Stimulated activated CD4-positive, alpha-beta T cell treated with anti-CD3 and anti-CD28 coated beads, Interleukin-15, amount 100 ng/mL, for 48 hours (primary cell): ENCODE results near the gene NCL.

Source experiments
- DNase-seq, 2 donors: peaks; one replicate each; pipeline ENCODE4 v3.0.0-alpha.2; 2020; ENCODE audit warnings: low read depth in 2 of 2

The NCL gene, protein sequence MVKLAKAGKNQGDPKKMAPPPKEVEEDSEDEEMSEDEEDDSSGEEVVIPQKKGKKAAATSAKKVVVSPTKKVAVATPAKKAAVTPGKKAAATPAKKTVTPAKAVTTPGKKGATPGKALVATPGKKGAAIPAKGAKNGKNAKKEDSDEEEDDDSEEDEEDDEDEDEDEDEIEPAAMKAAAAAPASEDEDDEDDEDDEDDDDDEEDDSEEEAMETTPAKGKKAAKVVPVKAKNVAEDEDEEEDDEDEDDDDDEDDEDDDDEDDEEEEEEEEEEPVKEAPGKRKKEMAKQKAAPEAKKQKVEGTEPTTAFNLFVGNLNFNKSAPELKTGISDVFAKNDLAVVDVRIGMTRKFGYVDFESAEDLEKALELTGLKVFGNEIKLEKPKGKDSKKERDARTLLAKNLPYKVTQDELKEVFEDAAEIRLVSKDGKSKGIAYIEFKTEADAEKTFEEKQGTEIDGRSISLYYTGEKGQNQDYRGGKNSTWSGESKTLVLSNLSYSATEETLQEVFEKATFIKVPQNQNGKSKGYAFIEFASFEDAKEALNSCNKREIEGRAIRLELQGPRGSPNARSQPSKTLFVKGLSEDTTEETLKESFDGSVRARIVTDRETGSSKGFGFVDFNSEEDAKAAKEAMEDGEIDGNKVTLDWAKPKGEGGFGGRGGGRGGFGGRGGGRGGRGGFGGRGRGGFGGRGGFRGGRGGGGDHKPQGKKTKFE

DNA sequence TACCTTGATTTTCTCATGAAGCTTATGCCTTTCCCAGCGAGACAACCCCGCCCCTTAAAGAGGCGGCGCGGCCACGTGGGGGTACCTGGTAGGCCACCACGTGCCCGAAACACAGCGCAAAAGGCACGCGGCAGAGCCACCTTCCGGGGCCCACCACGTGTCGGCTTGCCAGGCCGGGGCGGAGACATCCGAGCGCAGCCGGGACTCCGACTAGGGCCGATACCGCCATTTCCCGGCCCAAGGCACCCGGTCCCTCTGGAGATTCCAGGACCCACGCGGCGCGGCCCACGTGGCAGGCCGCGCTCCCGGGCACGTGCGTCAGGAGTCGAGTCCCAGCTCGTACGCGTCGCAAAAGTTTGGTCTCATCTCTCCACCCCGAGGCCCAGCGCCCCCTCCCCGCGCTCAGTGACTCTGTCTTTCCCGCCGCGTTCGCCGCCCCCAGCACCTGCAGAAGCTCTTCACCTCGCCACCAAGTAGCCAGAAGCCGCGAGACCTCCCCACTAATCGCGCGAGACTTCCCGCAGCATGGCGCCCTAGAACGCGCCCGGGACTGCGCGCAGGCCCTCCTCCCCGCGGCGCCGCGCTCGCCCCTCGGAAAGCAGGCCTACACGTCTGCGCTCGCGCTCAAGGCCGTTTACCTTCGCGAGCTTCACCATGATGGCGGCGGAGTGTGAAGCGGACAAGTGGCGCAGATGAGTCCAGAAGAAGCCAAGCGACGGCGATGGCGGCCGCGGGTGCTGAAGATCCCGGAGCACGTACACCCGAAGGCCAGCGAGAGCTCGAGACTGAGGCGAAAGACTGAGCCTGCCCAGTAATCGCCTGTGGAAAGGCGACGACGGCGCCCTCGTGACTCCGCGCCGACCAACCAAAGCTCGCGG is at the start of gene NCL:
Gene NCL (minus strand): TSS at position 787 of the 878 bp plus-strand sequence. CDS start 131 bp downstream, at position 656.
- DNase-seq, result peak; percentile 76 to 79

DNA sequence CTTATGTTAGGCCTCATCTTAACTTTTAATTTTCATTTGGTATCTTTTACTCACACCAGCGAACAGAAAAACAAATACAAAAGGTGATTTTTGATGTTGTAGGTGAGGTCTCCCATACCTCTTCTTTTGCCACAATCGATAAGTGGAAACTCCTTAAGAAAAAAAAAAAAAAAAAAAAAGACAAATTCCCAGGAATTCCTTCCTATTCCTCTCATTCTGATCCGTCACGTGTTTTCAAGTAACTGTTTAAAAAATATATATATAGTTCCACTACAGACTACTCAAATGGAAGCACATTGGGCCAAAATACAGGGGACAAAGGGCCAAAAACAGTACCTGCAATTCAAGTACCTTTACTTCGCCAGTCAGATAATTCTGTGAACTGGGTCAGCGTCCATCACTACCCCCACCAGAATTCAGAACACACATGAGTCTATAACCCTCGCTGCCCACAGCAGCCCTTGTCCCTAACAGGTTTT is 49.5 kb upstream of the NCL start:
- DNase-seq, result no peak

DNA sequence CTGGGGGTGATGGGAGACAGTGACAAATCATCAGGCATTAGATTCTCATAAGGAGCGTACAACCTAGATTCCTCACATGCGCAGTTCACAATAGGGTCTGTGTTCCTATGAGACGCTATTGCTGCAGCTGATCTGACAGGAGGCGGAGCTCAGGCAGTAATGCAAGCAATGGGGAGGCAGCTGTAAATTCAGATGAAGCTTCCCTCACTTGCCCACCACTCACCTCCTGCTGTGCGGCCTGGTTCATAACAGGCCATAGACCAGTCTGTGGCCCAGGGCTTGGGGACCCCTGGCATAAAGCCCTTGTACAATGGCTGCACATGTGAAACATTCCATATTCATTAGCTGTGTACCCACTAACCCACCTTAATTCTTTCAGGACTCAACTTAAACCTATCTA is 47.9 kb upstream of the NCL start:
- no peak for DNase-seq

DNA sequence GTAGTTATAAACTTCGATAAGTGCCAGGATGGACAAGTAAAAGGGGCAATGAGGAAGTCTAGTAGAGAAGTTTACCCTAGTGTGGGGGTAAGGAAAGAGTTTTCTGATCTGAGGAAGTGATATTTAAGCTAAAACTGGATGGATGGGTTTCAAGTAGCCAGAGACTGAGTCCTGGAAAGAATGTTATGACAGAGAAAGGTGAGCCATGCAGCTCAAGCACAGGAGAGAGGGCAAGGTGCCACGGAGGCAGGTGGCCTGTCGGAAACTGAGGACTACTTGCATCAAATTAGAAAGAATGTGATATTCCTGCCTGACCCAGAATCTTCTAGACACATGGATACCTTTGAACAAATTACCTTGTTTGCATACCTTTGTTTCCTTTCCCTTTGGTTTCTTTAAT is 39.5 kb upstream of the NCL start:
- DNase-seq, result no peak

DNA sequence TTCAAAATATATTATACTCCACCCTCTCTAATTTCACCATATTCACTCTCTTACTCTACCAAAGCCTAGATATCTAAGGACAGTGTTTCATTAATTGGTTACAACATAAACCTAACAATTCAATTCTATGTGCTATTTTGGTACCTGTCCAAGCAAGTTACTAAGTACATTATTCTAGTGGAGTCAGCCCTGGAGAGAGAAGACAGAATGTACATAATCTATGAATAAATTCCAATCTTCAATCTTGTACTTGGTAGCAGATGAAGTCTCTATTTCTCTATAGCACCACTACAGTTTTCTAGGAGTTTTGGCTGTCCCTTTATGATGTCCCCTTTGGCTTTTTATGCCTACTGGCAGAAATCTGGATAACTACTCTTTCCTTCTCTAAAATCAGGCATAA is 38.3 kb upstream of the NCL start:
- DNase-seq, result no peak

DNA sequence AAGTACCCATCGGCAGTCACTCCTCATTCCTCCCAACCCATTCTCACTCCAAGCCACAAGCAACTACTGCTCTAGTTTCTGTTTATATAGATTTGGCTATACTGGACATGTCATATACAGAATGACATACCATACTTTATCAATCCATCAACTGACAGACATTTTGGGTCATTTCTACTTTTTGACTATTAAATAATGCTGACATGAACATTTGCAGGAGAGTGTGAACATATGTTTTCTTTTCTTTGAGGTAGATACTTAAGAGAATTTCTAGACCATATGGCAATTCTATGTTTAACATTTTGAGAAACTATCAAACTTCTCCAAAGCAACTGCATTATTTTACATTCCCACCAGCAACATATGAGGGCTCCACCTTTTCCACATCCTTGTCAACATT is 33.4 kb upstream of the NCL start:
- no peak for DNase-seq

DNA sequence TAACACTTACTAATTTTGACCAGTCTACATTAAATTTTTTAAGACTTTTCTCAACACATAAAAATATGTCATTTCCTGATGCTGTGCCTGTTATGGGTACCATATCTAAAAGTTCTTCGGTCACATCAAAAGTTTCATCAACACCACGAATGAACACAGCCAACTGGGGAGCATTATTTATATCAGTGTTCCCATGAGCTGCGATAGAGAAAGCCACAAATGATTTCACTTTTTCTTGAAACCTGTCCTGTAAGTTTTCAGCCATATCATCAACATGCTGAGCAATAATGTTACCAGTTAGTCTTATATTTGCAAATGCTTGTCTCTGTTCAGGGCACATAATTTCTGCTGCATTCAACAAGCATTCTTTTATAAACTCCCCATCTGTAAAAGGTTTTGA is 30.4 kb upstream of the NCL start:
- no peak for DNase-seq

DNA sequence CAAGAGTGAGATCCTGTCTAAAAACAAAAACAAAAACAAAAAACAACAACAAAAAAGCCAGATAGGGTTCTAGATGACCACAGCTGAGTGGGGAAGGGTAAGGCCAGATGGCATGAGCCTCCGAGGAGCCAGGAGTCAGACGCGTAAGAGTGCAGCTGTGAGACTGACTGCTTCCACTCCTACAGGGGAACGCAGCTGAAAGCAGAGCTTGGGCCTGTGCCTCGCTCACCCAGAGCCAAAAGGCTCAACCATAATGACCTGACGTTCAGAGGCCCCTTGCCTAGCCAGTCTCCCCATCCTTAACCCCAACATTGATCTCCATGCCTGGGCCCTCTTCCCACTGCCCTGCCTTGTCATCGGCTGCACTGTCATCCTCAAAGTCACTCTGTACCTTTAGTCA is 26.5 kb upstream of the NCL start:
- no peak for DNase-seq

DNA sequence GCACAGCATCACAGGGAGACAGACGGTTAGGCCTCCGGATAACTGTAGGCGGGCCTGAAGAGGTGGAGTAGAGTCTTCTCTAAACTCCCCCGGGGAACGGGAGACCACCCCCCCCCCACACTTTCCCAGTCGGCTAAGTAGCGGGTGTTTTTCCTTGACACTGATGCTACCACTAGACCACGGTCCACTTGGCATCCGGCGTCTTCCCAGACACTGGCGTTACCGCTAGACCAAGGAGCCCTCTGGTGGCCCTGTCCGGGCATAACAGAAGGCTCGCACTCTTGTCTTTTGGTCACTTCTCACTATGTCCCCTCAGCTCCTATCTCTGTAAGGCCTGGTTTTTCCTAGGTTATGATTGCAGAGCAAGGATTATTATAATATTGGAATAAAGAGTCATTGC is 25.7 kb upstream of the NCL start:
- peak in 1 of 2 donors; percentile 17 for DNase-seq

DNA sequence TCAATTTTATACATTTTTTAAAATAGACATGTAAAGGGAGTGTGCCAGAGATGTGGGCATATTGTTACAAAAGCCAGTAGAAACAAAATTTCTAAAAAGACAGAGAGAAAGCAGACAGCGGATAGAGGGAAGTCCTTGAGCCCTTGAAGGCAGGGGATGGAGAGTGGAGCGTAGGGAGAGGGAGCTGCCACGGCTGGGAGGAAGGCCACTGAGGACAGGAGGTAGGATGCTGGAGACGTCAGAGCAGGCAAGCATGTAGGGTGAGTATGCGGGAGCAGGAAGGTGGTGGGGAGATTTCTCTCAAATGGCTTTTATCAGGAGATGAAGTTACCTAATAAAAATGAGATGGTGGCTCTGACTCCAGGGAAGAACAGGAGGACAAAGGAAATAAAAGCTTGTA is 24.0 kb upstream of the NCL start:
- no peak for DNase-seq

DNA sequence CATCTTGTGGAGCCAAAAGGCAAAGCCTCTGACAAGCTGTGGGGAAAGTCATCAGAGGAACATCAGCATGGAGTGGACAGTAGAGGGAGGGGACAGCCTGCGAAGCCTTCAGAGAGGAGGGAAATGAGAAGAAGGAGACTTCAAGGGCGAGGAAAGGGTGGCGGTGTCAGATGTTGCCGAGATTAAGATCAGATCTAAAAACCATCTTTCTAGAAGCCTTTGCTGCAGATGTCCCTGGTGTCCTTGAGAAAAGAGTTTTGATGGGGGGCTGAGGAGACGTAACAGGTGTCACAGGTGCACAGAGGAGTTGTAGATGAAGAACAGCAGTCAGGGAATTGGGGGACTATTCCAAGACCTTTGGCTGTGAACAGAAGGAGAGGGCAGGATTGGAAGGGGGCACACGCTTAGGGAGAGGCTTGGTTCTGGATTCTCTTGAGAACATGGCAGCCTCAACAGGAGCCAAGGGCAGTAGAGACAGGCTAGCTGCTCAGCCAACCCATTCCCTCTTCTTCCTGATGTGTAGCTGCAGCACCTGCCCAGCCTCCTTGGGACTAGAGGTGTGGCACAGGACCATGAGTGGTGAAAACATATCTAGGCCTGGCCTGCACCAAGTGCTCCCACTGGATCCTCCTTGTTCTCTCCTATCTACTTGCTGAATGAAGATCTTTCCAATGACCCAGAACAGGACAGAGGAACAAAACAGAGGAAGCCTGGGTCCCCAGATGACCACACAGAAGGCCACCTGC is 22.7 kb upstream of the NCL start:
- no peak for DNase-seq

DNA sequence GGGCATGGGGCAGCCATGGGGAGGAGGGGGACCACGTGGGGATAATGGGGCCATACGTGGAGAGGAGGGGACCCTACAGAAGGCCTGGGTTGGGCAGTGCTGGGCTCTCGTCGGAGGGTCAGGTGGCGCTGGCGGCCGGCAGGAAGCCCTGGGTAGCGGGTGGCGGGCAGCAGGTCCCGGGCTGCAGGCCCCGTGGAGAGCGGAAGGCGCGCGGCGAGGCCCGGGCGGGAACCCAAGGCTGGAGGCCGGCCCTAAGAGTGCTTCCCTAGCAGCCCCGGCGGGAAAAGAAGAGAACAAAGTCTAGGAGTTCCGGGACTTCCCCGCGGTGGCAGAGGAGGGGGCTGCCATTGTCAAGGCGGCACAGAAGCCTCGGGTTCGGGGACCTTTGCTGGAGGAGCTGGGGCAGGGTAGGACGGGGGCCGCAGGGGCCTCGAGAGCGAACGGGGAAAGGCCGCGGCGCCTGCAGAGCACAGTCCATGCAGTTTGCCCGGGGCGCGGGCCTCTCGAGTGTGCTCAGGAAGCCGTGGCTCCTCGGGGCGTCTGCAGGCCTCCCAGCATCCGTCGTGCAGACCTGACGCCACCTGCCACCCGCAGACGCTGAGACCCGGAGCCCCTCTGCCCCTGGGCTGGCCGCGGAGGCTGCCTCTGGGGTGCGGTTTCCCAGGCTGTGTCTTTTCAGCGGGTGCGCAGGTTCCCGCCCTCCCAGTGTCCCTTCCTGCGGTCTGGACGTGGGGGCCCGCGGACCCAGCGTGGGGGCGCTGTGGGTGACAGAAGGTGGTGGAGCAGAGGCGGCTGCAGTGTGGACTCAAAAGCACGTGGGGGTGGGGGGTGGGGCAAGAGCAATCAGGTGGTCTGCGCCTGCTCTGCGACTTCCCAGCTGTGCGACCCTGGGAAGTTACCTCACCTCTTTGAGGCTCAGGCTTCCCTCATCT is 19.4 kb upstream of the NCL start:
- peak in 1 of 2 donors; percentile 7 for DNase-seq

DNA sequence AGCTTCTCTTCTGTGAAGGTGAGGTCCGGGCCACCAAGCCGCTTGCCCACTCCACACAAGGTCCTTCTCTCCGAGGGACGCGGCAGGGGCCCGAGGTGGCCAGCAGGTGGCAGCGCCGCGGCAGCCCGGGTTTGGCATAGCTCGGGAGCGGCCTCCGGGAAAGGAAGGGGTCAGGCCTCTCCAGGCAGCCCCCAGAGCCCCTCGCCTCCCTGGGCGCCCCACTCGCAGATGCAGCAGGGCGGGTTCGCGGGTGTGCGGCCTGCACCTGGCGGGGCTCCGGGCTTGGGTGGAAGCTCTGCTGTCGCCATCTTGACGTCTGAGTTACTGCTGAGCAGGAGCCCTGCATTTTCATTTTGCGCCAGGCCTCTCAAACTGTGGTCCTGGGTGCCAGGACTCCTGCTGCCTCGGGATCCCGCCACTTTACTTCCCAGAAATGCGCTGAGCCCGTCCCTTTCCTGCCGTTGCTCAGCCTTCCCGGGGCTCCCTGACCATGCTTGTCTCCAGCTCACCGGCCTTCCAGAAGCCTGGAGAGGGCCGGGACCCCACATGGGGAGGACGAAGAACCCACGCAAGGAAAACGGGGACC is 18.6 kb upstream of the NCL start:
- DNase-seq, result peak; percentile 45 to 67

DNA sequence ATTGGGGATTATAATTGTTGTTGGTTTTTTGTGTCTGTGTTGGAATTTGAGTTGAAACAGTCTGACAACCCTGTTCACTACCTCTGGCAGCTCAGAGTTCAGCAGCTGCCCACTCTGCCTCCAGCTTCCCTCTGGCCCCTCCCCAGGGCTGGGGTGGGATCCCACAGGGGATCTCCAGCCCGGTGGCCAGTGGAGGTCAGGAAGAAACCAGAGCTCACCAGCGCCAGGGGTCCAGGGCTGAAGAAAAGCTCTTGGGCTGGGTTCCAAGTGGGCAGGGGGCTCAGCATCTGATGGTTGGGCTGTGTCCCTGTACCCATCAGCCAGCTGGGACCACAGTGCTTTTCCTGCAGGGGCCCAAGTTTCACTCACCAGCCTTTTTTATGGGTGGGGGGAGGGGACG is 16.5 kb upstream of the NCL start:
- DNase-seq, result no peak

DNA sequence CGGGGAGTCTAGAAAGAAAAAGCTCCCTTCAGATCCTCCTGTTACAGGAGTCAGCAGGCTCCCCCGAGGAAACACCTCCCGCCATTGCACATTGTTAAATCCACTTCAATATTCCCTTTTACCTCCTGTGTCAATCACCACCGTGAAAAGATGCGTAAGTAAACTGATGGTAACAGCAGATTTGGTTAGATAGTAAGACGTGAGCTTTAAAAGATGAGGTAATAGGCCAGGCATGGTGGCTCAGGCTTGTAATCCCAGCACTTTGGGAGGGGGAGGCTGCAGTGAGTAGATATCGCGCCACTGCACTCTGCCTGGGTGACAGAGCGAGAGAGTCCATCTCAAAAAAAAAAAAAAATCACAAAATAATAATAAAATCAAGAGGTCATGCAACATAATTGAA is 15.2 kb upstream of the NCL start:
- no peak for DNase-seq

DNA sequence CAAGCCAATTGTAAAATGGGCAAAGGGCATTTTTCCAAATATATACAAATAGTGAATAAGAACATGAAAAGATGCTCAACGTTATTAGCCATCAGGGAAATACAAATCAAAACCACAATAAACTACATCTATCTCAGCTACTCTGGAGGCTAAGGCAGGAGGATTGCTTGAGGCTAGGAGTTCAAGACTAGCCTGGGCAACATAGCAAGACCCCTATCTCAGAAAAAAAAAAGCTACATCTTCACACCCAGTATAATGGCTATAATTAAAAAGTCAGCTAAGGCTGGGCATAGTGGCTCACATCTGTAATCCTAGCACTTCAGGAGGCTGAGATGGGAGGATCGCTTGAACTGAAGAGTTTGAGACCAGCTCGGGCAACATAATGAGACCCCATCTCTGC is 12.6 kb upstream of the NCL start:
- no peak for DNase-seq

DNA sequence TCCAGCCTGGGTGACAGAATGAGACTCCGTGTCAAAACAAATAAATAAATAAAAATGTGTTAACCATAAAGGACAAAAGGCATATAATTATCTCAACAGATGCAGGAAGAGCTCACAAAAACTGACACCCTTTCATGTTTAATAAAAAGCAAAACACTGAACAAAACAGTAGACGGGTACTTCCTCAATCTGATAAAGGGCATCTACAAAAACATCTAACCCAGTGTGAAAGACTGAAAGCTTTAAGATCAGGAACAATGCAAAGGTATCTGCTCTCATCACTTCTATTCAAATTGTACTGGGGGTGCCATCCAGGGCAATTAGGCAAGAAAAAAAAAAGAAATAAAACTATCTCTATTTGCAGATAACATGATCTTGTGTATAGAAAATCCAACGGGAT is 11.7 kb upstream of the NCL start:
- DNase-seq, result no peak

DNA sequence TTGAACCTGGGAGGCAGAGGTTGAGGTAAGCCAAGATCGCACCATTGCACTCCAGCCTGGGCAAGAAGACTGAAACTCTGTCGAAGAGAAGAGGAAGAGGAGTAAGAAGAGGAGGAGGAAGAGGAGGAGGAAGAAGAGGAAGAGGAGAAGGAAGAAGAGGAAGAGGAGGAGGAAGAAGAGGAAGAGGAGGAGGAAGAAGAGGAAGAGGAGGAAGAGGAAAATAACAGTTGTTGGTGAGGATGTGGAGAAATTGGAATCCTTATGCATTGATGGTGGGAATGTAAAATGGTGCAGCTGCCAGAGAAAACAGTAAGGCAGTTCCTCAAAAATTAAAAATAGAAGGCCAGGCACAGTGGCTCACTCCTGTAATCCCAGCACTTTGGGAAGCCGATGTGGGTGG is 8.5 kb upstream of the NCL start:
- DNase-seq, result no peak

DNA sequence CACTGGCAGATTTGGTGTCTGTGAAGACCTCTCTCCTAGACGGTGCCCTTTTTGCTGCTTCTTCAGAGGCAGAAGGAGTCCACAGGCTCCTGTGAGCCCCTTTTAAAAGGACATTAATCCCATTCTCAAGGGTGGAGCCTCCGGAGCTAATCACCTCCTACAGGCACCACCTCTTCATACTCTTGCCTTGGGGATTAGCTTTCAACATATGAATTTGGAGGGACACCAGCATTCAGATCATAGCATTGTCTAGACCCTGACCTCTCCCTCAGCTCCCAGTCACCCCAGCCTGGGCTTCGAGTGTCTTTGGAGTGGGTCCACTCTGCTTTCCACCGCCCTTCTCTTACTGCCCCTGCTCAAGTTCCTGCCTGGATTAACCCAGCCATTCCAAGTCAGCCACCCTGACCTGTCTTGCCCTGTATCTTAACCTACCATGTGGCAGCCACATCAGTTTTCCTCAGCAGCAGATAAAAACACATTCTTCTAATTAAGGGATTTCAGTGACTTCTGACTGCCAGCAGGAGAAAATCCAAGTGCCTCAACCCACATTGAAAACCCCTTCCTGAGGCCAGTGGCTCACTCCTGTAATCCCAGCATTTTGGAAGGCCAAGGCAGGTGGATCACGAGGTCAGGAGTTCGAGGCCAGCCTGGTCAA is 6.1 kb upstream of the NCL start:
- no peak for DNase-seq

DNA sequence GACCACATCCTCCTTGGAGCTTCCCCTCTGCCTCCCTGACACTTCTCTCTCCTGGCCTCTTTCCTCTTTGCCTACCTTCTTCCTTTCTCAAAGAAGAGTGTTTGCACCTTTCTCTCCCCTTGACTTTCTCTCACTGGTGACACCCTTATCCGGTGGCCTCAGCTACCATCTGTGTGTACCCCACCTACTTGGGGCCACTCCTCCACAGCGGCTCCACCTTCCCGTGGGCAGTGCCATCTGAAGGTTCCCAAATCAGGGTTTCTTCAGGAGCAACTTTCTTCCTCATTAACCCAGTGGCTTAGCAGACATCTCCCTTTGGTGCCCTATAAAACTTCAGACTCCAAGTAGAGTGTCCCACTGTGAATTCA is 5.3 kb upstream of the NCL start:
- no peak for DNase-seq
